HG03097 (cell line): ENCODE measurements around the gene IGF1R.

ENCODE experiments used
- ATAC-seq: cut with Tn5 transposase; IDR thresholded peaks from one replicate; pipeline ENCODE4 v1.9.1; 2021; ENCODE audit not compliant: unreplicated experiment, low FRiP score

Gene IGF1R

DNA sequence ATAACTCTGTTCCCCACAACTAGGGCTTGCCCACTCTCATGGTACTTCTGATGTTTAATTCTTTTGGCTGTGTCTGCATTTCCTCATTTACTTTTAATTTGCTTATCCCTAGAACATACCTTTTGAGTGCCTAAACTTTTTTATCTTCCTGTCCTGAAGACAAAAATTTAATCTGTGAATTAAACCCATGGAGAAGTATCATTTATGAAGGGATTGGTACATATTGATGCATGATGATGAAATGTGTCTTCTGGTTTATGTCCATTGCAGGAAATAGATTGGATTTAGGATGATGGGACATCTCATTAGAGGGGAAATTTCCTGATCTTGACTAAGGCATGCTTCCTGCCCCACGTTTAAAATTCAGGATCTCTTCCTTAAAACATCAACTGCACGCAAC is 249.8 kb downstream of the IGF1R start:
- ATAC-seq = no peak

GRCh38 chr15:98899272-98900021 is 251.1 kb downstream of the IGF1R start:
- ATAC-seq = no peak

- ATAC-seq = no peak
Observed at GRCh38 chr15:98900356-98900755, 252.0 kb downstream of the IGF1R start.

- ATAC-seq = no peak
Observed at GRCh38 chr15:98901434-98902072, 253.2 kb downstream of the IGF1R start.

- ATAC-seq = no peak
Observed at GRCh38 chr15:98902931-98903330, 254.6 kb downstream of the IGF1R start.

DNA sequence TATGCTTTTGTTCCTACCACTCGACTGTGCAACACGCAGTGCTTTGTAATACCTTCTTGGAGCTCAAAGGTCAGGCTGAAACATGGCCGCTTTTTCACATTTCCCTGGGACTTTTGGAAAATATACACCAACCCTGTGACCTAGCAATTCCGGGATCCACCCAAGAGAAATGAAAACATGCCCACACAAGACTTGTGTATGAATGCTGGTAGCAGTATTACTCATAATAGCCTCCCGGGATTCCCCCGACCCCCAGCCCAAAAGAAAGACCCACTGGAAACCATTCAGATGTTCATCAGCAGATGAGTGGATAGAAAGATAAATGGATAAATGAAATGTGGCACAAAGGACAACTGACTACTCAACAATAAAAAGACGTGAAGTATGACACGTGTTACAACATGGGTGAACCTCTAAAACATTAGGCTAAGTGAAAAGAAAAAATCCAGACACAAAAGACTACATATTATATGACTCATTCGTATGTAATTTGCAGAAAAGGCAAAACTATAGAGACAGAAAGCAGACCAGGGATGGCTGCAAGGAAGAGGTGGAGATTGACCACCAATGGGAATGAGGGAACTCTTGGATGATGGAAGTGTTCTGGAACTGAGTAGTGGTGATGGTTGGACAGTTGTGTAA is 255.2 kb downstream of the IGF1R start:
- no peak for ATAC-seq

GRCh38 chr15:98904544-98904943 is 256.2 kb downstream of the IGF1R start:
- ATAC-seq = no peak

DNA sequence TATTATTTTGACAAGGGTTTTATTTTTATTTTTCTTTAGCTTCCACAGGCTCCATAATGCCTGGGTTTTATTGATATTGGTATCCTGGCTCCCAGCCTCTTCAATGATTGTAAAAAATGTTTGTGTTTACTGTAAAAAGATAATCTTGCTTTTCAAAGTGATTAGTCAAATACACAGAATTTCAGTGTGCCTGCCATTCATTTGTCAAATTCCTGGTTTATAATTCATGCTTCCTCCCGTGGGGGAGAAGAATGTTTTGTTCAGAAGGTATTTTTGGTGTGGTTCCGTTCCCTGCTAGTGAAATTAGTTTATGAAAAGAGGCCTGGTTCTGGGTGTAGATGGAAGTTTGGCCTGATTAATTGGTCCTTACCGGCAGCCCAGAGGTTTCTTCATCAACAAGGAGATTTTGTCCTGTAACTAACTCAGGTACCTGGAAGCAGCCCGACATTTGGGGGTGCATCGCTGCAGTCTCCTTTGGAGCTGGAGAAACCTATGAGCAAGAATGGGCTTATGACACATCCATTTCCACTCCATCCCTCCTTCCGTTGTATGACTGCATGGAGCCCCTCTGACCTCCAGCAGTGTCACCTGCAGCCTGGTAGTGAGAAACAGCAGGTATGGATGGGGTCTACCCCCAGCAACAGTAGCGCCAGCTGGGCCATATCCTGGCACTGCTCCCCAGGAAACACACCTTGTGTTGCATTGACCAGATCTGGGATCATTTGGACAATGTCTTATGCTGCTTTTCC is 257.8 kb downstream of the IGF1R start:
- no peak for ATAC-seq

GRCh38 chr15:98906712-98907083 is 258.4 kb downstream of the IGF1R start:
- no peak for ATAC-seq

DNA sequence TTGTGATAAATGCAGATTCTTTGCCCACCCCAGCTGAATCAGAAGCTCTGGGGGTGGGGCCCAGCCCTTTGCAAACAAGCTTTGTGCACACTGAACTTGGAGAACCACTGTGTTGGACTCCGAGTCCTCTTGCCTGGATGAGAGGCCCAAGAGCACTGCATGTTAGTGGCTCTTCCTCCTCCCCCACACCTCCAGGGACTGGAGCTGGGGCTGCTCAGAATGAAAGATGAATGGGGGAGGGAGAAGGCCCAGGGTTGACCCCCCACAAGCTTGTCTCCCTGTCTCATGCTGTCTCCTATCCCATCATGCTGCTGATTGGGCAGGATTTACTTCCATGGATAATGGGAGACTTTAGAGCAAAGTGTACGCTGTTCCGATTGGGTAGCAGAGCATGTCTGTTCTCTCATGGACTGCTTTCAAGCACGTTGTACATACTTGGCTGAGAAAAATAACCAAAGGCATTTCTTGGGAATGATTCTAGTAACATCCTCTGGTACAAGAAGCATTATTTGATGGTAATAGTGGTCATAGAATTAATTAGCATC is 259.7 kb downstream of the IGF1R start:
- ATAC-seq = no peak

DNA sequence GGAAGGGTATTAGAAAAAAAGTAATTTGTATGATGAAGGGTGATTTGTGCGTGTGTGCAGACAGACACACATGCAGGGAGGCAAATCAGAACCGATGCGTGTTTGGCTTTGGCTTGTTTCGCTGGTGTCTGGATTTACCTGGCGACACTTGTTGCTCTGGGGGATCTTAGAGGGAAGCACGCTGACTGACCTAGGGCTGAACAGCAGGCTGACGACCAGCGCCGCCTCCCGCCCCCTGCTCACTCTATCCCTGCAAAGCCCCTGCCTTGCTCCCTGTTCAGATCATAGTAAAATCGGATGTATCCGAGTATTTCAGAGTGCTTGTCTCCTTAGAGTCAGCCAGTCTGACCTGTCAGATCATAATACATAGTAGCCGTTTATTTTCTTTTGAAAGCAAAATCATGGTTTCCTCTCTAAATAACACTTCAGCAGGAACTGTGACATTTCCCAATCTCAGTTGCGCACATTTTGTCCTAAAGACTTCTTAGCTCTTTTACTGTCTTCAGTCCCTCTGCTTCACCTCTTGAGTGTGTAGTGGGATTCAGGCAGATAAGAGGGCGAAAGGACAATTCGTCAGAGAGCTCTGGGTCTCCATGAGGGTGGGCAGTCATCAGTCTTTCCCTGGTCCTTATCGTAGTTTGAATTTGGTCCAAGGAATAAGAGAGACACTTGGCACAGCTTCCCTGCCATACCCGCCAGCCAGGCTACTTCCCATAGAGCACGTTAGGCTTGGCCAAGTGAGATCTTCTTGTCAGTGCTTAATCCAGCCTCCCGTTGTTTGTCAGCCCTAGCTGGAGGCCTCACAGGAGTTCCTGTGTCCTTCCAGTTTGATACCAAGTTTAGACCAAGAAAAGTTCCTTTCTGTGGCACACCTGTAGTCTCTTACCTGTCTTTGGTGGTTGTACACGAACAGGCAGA is 261.9 kb downstream of the IGF1R start:
- no peak for ATAC-seq

- ATAC-seq = no peak
Observed at GRCh38 chr15:98914626-98915025, 266.3 kb downstream of the IGF1R start.

- no peak for ATAC-seq
Observed at GRCh38 chr15:98916826-98917225, 268.5 kb downstream of the IGF1R start.

DNA sequence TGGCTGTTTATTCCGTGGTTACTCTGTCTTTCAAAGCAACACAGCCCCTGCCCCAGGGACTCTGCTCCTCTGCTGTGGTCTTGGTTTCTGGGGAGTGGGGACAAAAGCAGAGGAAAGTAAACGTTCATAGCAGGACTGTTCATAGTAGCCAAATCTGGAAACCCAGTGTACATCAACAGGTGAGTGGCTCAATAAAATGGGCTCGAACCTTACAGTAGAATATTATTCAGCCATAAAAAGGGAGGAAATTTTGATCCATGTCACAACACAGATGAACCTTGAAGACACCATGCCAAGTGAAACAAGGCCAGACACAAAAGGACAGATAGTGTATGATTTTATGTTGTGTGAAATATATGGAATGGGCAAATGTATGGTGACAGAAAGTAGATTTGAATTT is 269.1 kb downstream of the IGF1R start:
- ATAC-seq = no peak

DNA sequence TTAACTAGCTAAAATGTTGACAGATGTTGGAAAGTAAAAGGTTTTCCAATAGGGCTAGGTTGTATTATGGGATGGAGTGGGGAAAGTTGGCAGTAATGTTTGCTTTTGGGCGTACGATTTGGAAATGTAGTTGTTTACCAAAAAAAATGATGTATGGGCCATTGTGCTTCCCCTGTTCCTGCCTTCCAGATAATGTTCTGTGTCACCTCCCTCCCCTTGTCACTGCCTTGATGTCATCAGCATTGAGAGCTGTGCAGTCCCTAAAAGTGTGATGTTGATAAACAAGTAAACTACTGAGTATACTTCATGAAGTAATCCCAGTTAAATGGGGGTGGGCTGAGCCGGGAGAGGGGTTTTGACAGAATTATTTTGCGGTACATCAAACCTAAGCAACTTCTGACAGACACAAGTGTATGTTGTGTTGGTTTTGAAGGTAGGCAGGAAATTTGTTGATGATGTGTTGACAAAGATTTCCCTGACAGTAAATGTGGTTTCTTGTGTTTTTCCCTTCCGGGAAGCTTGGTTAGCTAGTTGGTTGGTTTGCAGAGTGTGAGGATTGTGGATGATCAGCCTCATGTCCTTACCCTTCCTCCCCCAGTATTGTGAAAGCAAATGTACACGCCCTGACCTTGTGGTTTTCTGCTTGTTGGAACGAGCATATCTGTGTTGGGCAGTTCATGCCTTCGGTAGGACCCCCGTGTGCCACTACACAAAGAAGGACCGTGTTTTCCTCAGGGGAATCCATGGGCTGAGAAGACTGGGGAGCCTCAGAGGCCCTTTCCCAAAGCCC is 271.9 kb downstream of the IGF1R start:
- ATAC-seq = no peak

- no peak for ATAC-seq
Observed at GRCh38 chr15:98923171-98923570, 274.8 kb downstream of the IGF1R start.

DNA sequence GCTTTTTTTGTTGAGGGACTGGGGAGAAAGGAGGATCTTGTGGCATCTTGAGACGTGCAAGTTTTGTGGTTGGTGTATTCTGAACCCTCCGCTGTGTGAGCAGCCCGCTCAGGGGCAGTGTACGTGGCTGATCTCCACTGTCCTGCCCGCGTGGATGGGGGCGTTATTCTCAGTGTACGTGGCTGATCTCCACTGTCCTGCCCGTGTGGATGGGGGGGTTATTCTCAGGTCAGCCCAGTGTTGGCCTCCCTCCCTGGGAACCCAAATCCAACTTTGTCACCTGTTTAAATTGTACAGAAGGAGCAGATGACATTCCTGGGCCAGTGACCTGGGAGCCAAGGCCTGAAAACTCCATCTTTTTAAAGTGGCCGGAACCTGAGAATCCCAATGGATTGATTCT is 275.2 kb downstream of the IGF1R start:
- no peak for ATAC-seq

DNA sequence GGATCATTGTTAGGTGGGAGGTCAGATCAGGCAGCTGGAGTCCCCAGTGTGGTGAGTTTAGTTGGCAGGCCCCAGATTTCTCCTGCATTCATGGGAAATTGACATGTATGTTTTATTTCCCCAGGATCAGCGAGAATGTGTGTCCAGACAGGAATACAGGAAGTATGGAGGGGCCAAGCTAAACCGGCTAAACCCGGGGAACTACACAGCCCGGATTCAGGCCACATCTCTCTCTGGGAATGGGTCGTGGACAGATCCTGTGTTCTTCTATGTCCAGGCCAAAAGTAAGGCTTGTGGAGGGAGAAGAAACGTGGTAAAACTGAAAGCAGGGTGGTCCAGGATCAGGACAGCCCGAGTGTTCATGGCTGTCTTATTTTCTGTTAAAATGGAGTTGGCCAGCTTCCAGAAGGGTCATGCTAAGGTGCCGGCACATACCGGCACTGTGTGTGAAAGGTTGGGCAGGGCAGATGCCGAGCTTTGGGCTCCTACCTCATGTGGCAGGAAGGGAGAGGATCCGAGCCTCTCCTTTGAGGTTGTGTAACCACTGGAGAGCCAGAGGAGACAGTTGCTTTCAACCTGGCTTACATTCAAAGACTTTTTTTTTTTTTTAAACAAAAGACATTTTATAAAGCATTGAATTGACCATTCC is 276.2 kb downstream of the IGF1R start:
- no peak for ATAC-seq

GRCh38 chr15:98926236-98926635 is 277.9 kb downstream of the IGF1R start:
- ATAC-seq = no peak
